ENCODE data around the gene RTL10. TPM values are rescaled to one million over a fixed set of nuclear protein-coding genes. Genes with fewer than 3 reads are reported as not detected.

Gene RTL10
- total RNA-seq, 1 donor from 2014 or later: 16.7 TPM

- intact Hi-C loops (cut with micrococcal nuclease): no loop called here
Measured at GRCh38 chr22:19810381-19811201, 44.1 kb downstream of the RTL10 start.

GRCh38 chr22:19809741-19810140 lies 44.9 kb downstream of the RTL10 start:
- intact Hi-C loops (cut with micrococcal nuclease): no loop called here

- intact Hi-C loops (cut with micrococcal nuclease): no loop called here
Measured at GRCh38 chr22:19808873-19809478, 45.7 kb downstream of the RTL10 start.

- intact Hi-C loops (cut with micrococcal nuclease): no loop called here
Measured at GRCh38 chr22:19807914-19808872, 46.5 kb downstream of the RTL10 start.

- intact Hi-C loops (cut with micrococcal nuclease): no loop called here
Measured at GRCh38 chr22:19807161-19807913, 47.3 kb downstream of the RTL10 start.

GRCh38 chr22:19806213-19807160 lies 48.2 kb downstream of the RTL10 start:
- intact Hi-C loops (cut with micrococcal nuclease): no loop called here

- intact Hi-C loops (cut with micrococcal nuclease): no loop called here
Measured at GRCh38 chr22:19805821-19806212, 48.9 kb downstream of the RTL10 start.

Other genes starting within 250 kb of the RTL10 start
- gene SEPTIN5, start 140.4 kb downstream of the RTL10 start, total RNA-seq: 0.71 TPM in 1 of 2 replicates, not detected in the other
- gene GP1BB, start 131.3 kb downstream of the RTL10 start, total RNA-seq: not detected in 2 replicates
- not detected in 2 replicates for gene TBX1, start 94.1 kb downstream of the RTL10 start, total RNA-seq
- 9.9 and 10.5 TPM in 2 replicates for gene GNB1L, start within 50 bp of the RTL10 start, total RNA-seq
- 87.3 and 94.3 TPM in 2 replicates for gene COMT, start 86.9 kb upstream of the RTL10 start, total RNA-seq
- 19.7 and 24.4 TPM in 2 replicates for gene TXNRD2, start 86.9 kb upstream of the RTL10 start, total RNA-seq
- 1.7 and 3.0 TPM in 2 replicates for gene ARVCF, start 161.9 kb upstream of the RTL10 start, total RNA-seq
- gene TANGO2, start 166.2 kb upstream of the RTL10 start, total RNA-seq: 48.7 and 49.9 TPM in 2 replicates
- 63.2 and 66.1 TPM in 2 replicates for gene DGCR8, start 225.4 kb upstream of the RTL10 start, total RNA-seq